Muscle layer of duodenum (tissue), 2 donors: ENCODE measurements around the gene SART3.
"Not testable (repeated sequence)": the region's sequence is repeated elsewhere in the genome, so short reads cannot be mapped to it uniquely, and the experiment has no call there.

Source experiments
- H3K27ac ChIP-seq: one replicate; pipeline ENCODE4 v1.7.0; 2013; ENCODE audit warnings: mild to moderate bottlenecking, low read length
- H3K27me3 ChIP-seq: one replicate; pipeline ENCODE4 v1.7.0; 2013; ENCODE audit warnings: low read depth, mild to moderate bottlenecking, control low read depth, low read length
- H3K36me3 ChIP-seq, 2 donors: one replicate each; pipeline ENCODE4 v1.7.0; 2013; ENCODE audit warnings: low read length in 2 of 2, control low read depth in 1 of 2, mild to moderate bottlenecking in 1 of 2; ENCODE audit not compliant: insufficient read depth in 2 of 2, control insufficient read depth in 1 of 2
- H3K4me1 ChIP-seq, 2 donors: one replicate each; pipeline ENCODE4 v1.7.0; 2013; ENCODE audit warnings: low read length in 2 of 2, mild to moderate bottlenecking in 2 of 2, control low read depth in 1 of 2, moderate library complexity in 1 of 2; ENCODE audit not compliant: insufficient read depth in 2 of 2, control insufficient read depth in 1 of 2
- H3K4me3 ChIP-seq, 2 donors: one replicate each; pipeline ENCODE4 v1.7.0; 2013; ENCODE audit warnings: low read length in 2 of 2, low read depth in 1 of 2, mild to moderate bottlenecking in 1 of 2
- H3K9me3 ChIP-seq, 2 donors: one replicate each; pipeline ENCODE4 v1.7.0; 2013; ENCODE audit warnings: low read length in 2 of 2, control low read depth in 1 of 2, mild to moderate bottlenecking in 1 of 2; ENCODE audit not compliant: control insufficient read depth in 1 of 2
- donor health status: healthy.

SART3 gene

DNA sequence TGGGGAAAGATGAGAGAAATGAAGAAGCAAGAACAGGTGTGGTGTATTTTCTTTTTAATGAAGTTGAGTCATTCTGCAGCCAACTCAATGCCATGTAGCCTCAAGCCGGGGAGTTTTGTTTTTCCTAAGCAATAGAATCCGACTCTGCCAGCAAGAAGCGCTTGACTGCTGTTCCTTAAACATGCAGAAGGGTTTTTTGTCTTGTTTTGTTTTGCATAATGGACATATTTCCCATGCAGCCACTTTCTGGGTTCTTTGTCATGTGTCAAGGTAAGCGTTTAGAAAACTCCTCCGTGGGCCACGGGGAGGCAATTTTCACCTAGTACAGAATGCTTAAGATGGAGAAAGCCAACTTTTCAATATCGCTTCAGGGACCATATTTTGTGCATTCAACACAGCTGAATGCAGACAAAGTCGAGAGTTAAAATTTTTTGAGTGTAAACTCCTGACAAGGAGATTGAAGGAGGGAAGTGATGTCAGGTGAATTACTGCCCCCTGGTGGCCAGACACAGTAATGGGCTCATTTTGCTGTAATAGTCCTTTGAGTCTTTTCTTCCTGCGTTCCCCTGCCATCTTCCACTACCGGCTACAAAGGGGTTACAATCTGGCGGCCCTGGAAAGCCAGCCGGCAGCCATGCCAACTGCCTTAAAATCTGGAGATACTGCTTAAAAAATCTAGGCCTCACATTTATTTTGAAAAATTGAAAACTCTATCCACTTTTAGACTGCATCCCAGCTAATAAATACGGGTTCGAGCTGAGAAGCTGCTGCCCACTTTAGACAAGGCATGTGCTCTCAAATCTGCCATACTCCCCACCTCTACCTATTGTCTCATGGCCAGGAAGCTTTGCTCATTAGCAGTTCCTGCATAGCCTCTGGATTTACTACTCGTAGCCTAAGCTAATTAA is 49.1 kb downstream of the SART3 start:
- Histone ChIP-seq H3K36me3 (no peaks in the 10 kb centered on the region), H3K9me3 (no peaks in the 10 kb centered on the region), H3K27me3 (no peaks in the 10 kb centered on the region), H3K4me1 (peaks cover 10 to 16% of the 10 kb centered on the region in 2 donors), H3K4me3 (no peak overlapping the region), H3K27ac (no peak overlapping the region)

DNA sequence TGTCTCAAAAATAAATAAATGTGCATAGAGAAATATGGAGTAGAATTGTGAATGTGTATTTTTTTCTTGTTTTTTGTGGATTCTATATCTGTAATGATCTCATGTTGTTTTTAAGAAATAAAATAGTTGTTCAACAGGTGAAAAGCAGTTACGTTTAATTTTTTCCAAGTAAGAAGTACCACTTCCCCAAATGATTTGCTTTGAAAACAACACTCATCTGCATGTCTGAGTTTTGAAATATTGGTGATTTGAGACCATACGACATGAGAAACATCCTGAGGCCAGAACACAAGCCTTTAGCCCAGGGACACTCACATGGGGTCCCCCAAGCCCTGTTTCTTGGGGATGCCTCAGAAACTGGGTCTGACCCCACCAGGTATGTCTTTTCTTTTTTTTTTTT is 50.1 kb downstream of the SART3 start:
- Histone ChIP-seq H3K4me1 (peaks cover 4 to 8% of the 10 kb centered on the region in 2 donors), H3K9me3 (no peaks in the 10 kb centered on the region), H3K36me3 (no peaks in the 10 kb centered on the region), H3K27ac (no peak overlapping the region), H3K4me3 (no peak overlapping the region), H3K27me3 (no peaks in the 10 kb centered on the region)

DNA sequence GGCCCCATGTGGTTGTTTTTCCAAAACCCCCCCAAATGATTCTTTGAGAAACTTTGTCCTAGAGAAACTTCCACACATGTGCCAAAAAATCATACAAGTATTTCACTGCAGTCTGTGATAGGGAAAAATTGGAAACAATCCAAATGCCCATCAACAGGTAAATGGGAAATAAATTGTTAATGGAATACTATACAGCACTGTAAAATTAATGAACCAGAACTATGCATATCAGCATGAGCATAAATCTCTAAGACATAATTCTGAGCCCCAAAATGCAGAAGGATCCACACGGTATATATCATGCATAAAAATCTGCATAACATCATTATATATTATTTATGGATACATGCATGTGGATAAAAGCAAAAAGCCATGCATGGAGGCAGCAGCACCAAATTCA is 51.2 kb downstream of the SART3 start:
- Histone ChIP-seq H3K4me3 (no peak overlapping the region), H3K9me3 (no peaks in the 10 kb centered on the region), H3K27ac (no peak overlapping the region), H3K36me3 (no peaks in the 10 kb centered on the region), H3K4me1 (peaks cover 3 to 4% of the 10 kb centered on the region in 2 donors), H3K27me3 (no peaks in the 10 kb centered on the region)

DNA sequence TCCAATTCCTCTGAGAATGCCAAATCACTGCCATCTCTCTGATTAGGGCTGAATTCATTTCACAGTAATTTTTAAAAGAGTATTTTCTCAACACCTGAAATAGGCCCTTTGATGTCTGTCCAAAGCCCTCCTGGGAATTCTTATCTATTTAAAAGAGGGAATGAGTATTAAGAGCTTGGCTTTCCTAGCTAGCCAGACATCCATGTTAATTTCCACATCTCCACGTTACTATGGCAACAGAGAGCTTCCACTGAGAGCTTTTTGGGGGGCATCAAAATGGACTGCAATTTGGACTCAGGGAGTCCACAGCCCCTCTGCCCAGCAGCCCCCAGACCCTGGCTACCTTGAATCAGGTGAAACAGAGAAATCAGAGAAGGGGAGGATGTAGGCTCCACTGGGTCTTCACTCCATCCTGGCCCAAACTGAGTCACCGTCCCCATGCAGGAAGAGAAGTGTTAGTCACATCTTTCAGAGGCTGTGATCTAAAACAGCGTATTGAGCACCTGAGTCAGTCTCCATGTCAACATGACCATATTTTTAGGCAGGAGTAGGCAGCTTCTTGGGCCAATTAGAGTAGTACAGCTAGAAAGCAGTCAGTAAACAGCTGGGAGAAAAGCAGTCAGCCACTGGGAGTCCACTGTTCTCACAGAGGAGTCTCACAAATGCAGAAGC is 52.9 kb downstream of the SART3 start:
- Histone ChIP-seq H3K9me3 (peaks cover 0 to 4% of the 10 kb centered on the region in 2 donors), H3K27me3 (no peaks in the 10 kb centered on the region), H3K36me3 (no peaks in the 10 kb centered on the region), H3K4me3 (no peak overlapping the region), H3K27ac (no peak overlapping the region), H3K4me1 (peaks cover 3 to 4% of the 10 kb centered on the region in 2 donors)

DNA sequence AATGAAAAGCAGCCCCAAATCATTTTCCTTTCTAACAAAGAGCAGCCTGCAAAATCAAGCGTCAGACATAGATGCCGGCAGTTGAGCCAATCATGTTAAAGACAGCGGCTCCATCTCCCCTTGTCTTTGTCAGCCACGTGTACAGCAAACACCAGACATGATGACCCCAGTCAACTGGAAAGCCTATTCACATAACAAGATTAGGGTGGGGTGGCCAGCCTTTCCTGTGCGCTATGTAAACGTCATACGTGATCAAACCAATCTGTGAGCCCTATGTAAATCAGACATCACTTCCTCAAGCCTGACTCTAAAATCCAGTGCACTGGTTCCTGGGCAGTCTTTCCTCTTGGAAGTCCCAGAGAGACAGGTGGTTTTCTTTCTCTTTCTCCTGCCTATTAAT is 55.8 kb downstream of the SART3 start:
- H3K27me3 ChIP-seq, result no peaks in the 10 kb centered on the region
- no peak overlapping the region for H3K4me3 ChIP-seq
- H3K36me3 ChIP-seq, result no peaks in the 10 kb centered on the region
- no peak overlapping the region for H3K27ac ChIP-seq
- no peaks in the 10 kb centered on the region for H3K4me1 ChIP-seq
- H3K9me3 ChIP-seq, result peaks cover 0 to 11% of the 10 kb centered on the region in 2 donors

DNA sequence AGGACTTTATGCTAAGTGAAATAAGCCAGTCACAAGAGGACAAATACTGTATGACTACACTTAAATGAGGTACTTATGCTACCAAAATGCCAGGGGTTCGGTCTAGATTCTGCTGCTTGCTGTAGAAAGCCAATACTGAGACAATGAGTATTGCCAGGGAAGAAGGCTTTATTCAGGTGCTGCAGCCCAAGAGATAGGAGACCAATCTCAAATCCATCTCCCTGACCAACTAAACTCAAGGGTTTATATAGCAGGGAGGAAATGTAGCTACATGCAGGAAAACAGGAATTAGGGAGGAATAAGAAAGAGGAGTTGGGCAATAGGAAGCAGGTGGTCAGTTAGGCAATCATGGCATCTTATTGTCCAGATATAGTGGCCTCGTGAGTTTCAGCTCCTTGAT is 58.1 kb downstream of the SART3 start:
- Histone ChIP-seq H3K27ac (no peak overlapping the region), H3K4me3 (no peak overlapping the region), H3K27me3 (no peaks in the 10 kb centered on the region), H3K4me1 (no peaks in the 10 kb centered on the region), H3K9me3 (peaks cover 0 to 11% of the 10 kb centered on the region in 2 donors), H3K36me3 (no peaks in the 10 kb centered on the region)

DNA sequence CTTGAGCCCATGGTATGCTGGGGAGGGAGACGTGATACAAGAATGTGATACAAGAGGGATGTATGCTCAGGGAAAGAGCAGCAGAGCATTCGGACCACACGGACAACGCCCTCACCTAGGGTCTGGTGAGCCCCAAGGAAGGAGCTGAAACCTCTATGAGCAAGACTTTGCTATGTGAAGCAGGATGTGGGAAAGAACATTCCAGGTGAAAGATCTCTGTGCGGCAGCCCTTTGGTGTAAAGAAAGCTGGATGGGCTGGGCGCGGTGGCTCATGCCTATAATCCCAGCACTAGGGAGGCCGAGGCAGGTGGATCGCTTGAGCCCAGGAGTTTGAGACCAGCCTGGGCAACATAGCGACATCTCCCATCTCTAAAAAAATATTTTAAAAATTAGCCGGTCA is 62.8 kb downstream of the SART3 start:
- Histone ChIP-seq H3K27me3 (no peaks in the 10 kb centered on the region), H3K4me1 (no peaks in the 10 kb centered on the region), H3K36me3 (no peaks in the 10 kb centered on the region), H3K27ac (no peak overlapping the region), H3K4me3 (no peak overlapping the region), H3K9me3 (peaks cover 0 to 8% of the 10 kb centered on the region in 2 donors)

DNA sequence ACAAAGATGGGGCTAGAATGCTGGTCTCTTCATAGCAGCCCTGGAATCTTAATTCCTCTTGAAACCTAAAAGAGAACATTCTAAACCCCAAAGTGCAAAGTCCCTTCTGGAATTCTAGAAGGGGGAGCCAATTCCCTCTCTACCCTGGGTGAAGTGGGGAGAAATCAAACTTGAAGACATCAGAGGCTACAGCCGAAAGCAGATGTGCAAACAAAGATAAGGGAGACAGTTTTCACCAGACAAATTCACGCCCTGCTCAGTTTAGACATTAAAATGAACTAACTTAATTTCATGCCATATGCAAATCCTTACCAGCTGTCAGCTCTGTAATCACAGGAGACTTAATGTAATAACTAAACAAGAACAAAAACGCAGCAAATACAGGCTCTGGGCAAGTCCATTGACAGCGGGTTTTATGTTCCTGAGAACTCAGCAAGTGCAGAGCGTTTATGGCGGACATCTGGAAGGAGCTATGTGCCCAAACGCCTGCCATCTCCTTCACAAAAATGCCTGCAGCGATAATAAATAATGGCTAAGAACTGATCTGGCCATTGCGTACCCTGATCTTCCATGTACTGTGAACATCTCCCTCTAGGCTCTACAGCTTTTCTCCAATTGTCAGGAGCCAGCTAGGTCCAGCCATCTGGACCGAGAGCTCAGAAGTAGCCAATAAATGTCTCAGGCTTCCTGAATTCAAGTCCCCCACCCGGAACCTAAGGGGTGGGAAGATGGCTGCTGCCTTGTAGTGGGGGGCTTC is 65.0 kb downstream of the SART3 start:
- no peak overlapping the region for H3K27ac ChIP-seq
- H3K4me3 ChIP-seq, result no peak overlapping the region
- no peaks in the 10 kb centered on the region for H3K27me3 ChIP-seq
- H3K9me3 ChIP-seq, result no peaks in the 10 kb centered on the region
- no peaks in the 10 kb centered on the region for H3K4me1 ChIP-seq
- H3K36me3 ChIP-seq, result no peaks in the 10 kb centered on the region

DNA sequence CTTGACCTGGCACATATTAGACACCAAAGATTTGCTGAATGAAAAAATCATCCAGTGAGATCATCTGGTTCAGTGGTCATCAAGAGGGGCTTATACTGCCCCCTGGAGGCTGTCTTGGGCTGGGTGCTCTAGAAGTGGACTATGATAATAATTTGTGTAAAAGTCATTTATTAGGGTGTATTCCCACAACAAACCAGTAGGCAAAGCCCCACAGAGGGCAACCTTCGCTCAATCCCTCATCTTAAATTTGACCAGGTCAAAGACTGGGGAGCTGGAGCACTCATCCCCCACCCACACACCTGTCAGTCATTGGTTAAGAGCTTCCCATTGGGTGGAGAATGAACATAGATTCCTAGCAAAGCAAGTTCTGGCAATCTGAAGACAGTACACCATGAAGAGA is 65.9 kb downstream of the SART3 start:
- Histone ChIP-seq H3K27me3 (no peaks in the 10 kb centered on the region), H3K36me3 (no peaks in the 10 kb centered on the region), H3K4me1 (no peaks in the 10 kb centered on the region), H3K4me3 (no peak overlapping the region), H3K9me3 (no peaks in the 10 kb centered on the region), H3K27ac (no peak overlapping the region)

DNA sequence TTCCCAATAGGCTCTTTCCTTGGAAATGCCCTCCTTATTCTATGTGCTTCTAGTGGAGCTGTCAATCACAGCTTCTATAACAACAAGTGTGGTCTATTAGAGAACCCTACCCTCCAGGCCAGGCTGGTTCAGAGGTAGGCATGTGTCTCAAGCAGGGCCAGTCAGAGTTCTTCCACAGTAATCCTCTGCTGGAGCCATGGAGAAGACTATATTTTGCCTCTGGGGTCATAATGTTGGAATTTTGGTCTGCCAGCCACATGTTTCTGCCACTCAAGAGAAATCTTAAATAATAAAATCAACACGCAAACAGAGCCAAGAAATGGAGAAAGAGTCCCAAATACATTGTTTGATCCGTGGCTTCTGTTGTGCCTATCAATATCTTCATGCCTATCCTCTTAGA is 69.7 kb downstream of the SART3 start:
- no peaks in the 10 kb centered on the region for H3K9me3 ChIP-seq
- no peak overlapping the region for H3K4me3 ChIP-seq
- H3K27me3 ChIP-seq, result no peaks in the 10 kb centered on the region
- H3K4me1 ChIP-seq, result no peaks in the 10 kb centered on the region
- no peak overlapping the region for H3K27ac ChIP-seq
- no peaks in the 10 kb centered on the region for H3K36me3 ChIP-seq

DNA sequence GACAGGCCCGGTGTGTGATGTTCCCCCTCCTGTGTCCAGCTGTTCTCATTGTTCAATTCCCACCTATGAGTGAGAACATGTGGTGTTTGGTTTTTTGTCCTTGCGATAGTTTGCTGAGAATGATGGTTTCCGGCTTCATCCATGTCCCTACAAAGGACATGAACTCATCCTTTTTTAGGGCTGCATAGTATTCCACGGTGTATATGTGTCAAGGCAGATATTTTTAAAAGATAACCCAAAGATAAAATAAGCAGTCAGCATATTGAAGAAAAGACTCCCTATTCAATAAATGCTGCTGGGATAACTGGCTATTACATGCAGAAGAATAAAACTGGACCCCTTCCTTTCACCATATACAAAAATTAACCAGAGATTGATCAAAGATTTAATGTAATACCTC is 73.9 kb downstream of the SART3 start:
- H3K27me3 ChIP-seq, H3K27ac ChIP-seq, H3K4me3 ChIP-seq, H3K9me3 ChIP-seq, H3K36me3 ChIP-seq, H3K4me1 ChIP-seq: not testable (repeated sequence)
